ENCODE measurements around the gene MTERF4.

Gene MTERF4

GRCh38 chr2:241068942-241069810 is 32.9 kb downstream of the MTERF4 start:
- no peak for DNase-seq (ENCODE audit: low read depth in 2 of 2)

DNA sequence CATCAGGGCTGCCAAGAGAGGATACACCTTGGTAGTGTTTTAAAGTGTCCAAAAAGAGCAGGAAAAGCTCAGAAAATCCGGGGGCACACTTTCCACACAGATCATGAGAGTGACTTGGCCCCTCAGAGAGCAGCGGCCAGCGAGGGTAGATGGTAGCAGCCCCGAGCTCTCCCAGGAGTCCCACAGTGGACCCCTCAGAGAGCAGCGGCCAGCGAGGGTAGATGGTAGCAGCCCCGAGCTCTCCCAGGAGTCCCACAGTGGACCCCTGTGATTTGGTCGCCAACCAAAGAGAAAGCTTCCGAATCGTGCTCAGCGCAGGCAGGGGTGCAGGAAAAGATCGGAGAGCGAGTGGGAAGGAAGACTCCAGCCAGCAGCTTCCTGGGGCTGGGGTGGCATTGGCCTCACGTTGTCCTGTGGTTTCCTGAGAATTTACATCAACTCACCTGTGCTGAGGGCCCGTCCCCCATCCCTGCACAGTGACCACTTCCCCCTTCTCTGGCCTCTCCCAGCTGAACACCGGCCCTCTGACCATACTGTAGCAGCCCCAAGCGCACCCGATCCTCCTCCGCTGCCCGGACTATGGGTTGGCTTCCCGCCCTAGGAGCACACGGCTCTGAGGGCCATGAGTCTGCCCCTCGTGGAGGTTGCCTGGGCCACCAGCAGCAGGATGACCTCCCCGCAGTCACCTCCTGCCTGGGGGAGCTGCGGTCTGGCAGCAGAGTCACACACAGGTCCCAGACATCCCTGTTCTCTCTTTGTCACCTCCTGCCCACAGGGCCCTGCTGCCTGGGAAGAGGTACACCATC is 33.7 kb downstream of the MTERF4 start:
- DNase-seq (ENCODE audit: low read depth in 2 of 2), result no peak

DNA sequence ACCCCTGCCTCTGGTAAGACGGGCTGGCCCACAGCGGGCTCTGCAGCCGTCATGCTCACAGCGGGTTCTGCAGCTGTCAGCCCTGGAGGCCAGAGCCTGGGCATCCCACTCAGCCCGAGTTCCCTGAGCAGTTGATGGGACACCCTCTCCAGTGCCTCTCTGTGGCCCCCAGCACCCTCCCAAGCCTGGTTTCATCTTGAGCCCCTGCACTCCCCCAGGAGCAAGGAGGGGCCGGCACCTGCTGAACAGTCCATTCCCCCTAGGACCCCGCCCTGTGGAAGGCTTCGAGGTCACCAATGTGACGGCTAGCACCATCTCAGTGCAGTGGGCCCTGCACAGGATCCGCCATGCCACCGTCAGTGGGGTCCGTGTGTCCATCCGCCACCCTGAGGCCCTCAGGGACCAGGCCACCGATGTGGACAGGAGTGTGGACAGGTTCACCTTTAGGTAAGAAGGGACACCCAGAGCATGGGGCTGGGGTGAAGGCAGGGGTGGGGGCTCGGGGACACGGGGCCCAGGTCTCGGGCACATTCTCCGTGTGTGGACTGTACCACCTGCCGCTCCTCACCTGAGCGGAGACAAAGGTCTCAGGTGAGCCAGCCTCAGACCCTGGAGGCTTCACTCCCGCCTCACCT is 34.5 kb downstream of the MTERF4 start:
- no peak for DNase-seq (ENCODE audit: low read depth in 2 of 2)

- no peak for DNase-seq (ENCODE audit: low read depth in 2 of 2)
These were observed 35.2 kb downstream of the MTERF4 start for GRCh38 chr2:241066893-241067341.

- DNase-seq (ENCODE audit: low read depth in 2 of 2), result no peak
These were observed 35.8 kb downstream of the MTERF4 start for GRCh38 chr2:241066171-241066892.

DNA sequence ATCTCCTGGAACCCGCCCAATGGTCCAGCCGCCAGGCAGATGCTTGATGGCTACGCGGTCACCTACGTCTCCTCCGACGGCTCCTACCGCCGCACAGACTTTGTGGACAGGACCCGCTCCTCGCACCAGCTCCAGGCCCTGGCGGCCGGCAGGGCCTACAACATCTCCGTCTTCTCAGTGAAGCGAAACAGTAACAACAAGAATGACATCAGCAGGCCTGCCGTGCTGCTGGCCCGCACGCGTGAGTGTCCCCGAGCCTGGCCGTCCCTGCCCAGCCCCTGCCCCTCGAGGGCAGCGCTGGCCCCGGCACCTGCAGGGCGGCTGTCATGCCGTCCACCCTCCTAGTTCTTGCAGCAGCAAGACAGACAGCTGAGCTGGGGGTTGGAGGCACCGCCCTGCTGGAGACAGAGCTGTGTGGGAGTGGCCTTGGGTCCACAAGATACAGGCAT is 36.7 kb downstream of the MTERF4 start:
- no peak for DNase-seq (ENCODE audit: low read depth in 2 of 2)

DNA sequence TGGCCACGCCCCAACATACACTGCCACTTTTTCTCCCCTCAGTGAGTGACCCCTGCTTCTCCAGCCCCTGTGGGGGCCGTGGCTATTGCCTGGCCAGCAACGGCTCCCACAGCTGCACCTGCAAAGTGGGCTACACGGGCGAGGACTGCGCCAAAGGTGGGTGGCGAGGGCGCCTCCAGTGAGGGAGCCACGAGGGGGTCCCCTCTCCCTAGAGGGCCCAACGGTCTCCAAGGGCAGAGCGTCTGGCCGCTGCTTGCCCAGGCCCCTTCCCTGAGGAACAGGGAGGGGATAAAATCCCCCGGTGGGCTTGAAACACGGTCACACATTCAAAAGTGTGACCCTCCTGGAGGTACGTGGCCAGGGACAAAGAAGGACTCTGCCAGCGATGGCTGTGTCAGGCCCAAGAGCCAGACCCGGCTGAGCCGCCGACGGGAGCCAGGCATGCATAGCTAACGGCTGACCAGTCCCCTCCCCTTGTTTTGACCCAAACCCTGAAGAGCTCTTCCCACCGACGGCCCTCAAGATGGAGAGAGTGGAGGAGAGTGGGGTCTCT is 37.2 kb downstream of the MTERF4 start:
- no peak for DNase-seq (ENCODE audit: low read depth in 2 of 2)

DNA sequence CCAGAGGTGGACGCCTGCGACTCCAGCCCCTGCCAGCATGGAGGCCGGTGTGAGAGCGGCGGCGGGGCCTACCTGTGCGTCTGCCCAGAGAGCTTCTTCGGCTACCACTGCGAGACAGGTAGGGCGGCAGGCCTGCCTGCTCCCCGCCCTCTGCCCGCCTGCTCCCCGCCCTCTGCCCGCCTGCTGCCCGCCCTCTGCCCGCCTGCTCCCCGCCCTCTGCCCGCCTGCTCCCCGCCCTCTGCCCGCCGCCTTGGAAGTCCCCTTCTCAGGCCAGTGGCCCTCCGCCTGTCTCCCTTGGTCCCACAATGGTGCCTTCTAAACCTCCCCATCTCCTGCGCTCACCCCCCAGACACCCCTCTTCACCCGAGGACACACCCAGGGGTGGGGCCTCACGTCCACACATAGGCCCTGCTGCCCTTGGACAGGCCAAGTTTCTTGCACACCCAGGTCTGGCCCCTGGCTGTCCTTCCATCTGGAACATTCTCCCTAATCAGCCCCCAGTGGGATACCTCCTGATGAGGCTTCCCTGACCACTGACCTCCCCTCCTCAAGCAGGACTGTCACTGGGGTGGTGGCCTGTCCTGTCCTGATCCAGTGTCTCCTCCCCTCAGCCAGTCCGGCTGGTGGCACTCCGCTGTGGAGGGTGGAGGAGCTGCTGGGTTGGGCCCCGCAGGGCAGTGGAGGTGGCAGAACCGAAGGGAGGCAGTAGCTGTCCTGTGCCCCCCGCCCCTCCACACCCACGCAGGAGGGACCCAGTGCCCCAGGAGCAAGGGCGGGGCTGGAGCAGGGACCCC is 37.9 kb downstream of the MTERF4 start:
- DNase-seq (ENCODE audit: low read depth in 2 of 2), result no peak

DNA sequence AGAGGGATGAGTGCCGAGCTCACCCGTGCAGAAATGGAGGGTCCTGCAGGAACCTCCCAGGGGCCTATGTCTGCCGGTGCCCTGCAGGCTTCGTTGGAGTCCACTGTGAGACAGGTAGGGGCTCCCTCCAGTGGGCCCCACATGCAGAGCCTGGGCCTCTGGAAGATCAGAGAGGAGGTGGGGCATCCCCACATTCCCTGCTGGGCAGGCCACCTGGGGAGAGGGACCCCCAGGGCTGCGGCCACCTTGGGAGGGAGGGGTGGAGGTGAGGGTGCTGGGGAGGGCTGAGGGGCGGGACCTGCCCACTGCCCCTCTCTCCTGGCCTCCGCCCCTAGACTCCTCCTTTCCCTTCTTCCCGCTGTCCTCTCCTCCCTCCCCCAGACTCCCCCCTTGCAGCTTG is 38.5 kb downstream of the MTERF4 start:
- DNase-seq (ENCODE audit: low read depth in 2 of 2), result no peak

- no peak for DNase-seq (ENCODE audit: low read depth in 2 of 2)
These were observed 39.0 kb downstream of the MTERF4 start for GRCh38 chr2:241063093-241063551.

DNA sequence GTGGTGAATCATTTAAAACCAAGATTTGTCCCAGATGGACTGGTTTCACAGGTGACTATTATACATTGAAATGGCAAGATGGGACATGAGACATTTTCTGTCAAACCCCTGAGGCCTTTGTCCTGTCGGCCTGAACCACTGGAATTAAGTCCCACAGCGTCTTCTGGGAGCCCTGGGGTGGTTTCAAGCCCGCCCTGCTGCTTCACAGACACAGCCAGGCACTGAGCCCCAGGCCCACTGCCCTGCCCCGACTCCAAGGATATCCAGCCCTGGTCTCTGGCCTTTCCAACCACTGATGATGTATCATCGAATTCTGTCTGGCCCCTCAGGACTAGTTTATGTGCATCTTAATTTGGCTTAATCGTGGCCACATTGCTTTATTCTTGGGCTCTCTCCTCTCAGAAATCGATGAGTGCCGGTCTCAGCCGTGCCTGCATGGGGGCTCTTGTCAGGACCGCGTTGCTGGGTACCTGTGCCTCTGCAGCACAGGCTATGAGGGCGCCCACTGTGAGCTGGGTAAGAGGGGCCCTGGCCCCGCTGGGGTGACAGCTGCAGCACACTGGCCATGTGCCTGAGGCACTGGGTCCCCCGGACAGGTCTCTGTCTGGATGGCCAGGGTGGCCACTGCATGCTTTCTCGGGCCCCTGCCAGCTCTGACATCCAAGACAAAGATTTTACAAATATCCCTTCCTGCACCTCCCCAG is 39.5 kb downstream of the MTERF4 start:
- no peak for DNase-seq (ENCODE audit: low read depth in 2 of 2)

DNA sequence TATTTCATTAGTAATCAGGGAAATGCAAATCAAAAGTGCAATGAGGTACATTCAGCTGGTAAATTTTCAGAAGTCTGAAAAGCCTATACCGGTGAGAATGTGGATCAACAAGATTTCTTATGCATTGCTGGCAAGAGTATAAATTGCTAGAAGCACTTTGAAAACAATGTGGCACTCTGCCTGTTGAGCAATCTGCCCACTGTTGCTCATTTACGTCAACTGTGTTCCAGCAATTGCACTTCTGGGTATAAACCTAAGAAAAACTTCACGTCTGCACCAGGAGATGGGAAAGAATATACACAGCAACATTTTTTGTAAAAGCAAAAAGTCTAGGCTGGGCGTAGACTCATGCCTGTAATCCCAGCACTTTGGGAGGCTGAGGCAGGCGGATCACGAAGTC is 40.8 kb downstream of the MTERF4 start:
- no peak for DNase-seq (ENCODE audit: low read depth in 2 of 2)

DNA sequence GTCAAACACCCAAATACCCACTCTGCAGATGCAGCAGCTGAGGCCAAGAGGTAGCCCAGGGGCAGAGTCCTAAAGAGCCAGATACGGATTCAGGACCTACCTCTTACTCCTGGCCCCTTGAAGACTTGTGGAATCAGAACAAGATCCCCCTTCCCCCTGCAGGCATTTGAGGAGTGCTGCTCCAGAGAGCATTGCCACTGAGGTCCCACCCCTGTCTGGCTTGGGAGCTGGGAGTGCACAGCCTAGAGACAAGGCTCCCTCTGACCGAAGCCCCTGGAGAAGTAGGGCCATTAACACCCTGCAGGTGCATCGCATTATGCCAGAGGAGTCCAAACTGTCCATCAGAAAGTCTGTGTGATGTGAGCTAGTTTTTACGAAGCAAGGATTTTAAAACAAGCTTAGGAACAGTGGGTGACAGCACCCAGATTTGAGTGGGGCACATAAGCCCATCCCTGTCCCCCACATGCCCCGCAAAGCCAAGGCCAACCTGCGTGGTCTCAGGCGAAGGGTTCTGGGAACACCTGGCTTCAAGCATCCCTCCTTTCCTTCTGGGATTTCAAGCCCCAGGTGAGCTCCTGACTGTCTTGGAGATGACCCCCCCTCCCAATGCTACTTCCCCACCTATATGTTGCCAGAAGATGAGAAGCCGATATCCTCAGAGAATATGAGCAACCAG is 48.4 kb downstream of the MTERF4 start:
- no peak for DNase-seq (ENCODE audit: low read depth in 2 of 2)

GRCh38 chr2:241052677-241053360 is 49.3 kb downstream of the MTERF4 start:
- no peak for DNase-seq (ENCODE audit: low read depth in 2 of 2)

DNA sequence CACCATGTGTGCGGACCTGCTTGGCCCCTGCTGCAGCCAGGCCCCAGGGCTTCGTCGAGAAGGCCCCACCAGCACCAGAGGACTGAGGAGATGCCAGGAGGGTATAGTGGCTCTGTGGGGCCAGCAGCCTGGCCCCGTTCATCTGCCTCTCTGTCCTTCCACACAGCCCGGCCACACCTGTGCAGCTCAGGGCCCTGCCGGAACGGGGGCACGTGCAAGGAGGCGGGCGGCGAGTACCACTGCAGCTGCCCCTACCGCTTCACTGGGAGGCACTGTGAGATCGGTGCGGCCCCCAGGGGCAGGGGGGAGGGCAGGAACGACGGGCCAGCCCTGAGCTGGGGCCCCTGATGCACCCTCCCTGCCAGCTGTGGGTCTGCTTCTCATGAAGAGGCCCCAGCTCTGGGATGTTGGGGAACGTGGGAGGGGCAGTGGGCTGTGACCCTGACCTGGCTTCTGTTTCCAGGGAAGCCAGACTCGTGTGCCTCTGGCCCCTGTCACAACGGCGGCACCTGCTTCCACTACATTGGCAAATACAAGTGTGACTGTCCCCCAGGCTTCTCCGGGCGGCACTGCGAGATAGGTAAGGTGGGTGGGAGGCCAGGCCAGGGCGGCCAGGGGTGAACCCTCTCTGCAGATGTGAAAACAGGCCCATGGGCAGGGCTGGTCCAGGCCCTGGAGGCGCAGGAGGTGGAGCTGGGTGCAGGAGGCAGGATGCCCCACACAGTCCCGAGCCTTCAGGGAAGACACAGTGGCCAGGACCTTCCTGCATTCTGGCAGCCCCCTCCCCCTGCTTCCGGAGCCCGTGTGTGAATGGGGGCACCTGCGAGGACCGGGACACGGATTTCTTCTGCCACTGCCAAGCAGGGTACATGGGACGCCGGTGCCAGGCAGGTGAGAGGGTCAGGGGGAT is 50.3 kb downstream of the MTERF4 start:
- DNase-seq (ENCODE audit: low read depth in 2 of 2), result no peak

- no peak for DNase-seq (ENCODE audit: low read depth in 2 of 2)
These were observed 51.2 kb downstream of the MTERF4 start for GRCh38 chr2:241050624-241051577.
